Measurements from ENCODE around the gene RNU1-1.
"Not testable (repeated sequence)": the region's sequence is repeated elsewhere in the genome, so short reads cannot be mapped to it uniquely, and the experiment has no call there.

Gene RNU1-1

GRCh38 chr1:16514107-16515055 is at the start of gene RNU1-1:
Gene RNU1-1, minus strand, starts transcription at chr1:16514285.
- peak within 1 kb of the TSS; percentile 87 for H3K9ac ChIP-seq (ENCODE audit: low read depth, low read length)
- H3K4me3 ChIP-seq (ENCODE audit: low read length), result peak within 1 kb of the TSS; percentile 64
- not testable (repeated sequence) for H3K36me3 ChIP-seq (ENCODE audit: insufficient read depth, low read depth, low read length); H3K27me3 ChIP-seq (ENCODE audit: insufficient read depth, low read length); H3K9me3 ChIP-seq (ENCODE audit: insufficient read depth, low read depth, low read length); H3K4me1 ChIP-seq (ENCODE audit: insufficient read depth, low read length)
- peak within 1 kb of the TSS; percentile 46 for H3K27ac ChIP-seq (ENCODE audit: low read length)

- H3K4me1 ChIP-seq (ENCODE audit: insufficient read depth, low read length); H3K27ac ChIP-seq (ENCODE audit: low read length); H3K4me3 ChIP-seq (ENCODE audit: low read length); H3K36me3 ChIP-seq (ENCODE audit: insufficient read depth, low read depth, low read length); H3K27me3 ChIP-seq (ENCODE audit: insufficient read depth, low read length); H3K9me3 ChIP-seq (ENCODE audit: insufficient read depth, low read depth, low read length); H3K9ac ChIP-seq (ENCODE audit: low read depth, low read length): not testable (repeated sequence)
Observed at GRCh38 chr1:16561035-16561434, 47.0 kb upstream of the RNU1-1 start.

GRCh38 chr1:16560498-16560897 is 46.4 kb upstream of the RNU1-1 start:
- not testable (repeated sequence) for H3K9ac ChIP-seq (ENCODE audit: low read depth, low read length); H3K27me3 ChIP-seq (ENCODE audit: insufficient read depth, low read length); H3K4me3 ChIP-seq (ENCODE audit: low read length)

GRCh38 chr1:16559688-16560087 is 45.6 kb upstream of the RNU1-1 start:
- H3K9ac ChIP-seq (ENCODE audit: low read depth, low read length), result not testable (repeated sequence)

More at GRCh38 chr1:16560498-16560897, 46.4 kb upstream of the RNU1-1 start:
- H3K36me3 ChIP-seq (ENCODE audit: insufficient read depth, low read depth, low read length); H3K27ac ChIP-seq (ENCODE audit: low read length); H3K4me1 ChIP-seq (ENCODE audit: insufficient read depth, low read length); H3K9me3 ChIP-seq (ENCODE audit: insufficient read depth, low read depth, low read length): not testable (repeated sequence)

GRCh38 chr1:16557034-16557433 is 42.9 kb upstream of the RNU1-1 start:
- H3K4me1 ChIP-seq (ENCODE audit: insufficient read depth, low read length); H3K27me3 ChIP-seq (ENCODE audit: insufficient read depth, low read length); H3K4me3 ChIP-seq (ENCODE audit: low read length); H3K9ac ChIP-seq (ENCODE audit: low read depth, low read length); H3K9me3 ChIP-seq (ENCODE audit: insufficient read depth, low read depth, low read length); H3K27ac ChIP-seq (ENCODE audit: low read length); H3K36me3 ChIP-seq (ENCODE audit: insufficient read depth, low read depth, low read length): not testable (repeated sequence)

More at GRCh38 chr1:16559688-16560087, 45.6 kb upstream of the RNU1-1 start:
- H3K36me3 ChIP-seq (ENCODE audit: insufficient read depth, low read depth, low read length); H3K27ac ChIP-seq (ENCODE audit: low read length); H3K27me3 ChIP-seq (ENCODE audit: insufficient read depth, low read length); H3K4me1 ChIP-seq (ENCODE audit: insufficient read depth, low read length); H3K4me3 ChIP-seq (ENCODE audit: low read length); H3K9me3 ChIP-seq (ENCODE audit: insufficient read depth, low read depth, low read length): not testable (repeated sequence)

GRCh38 chr1:16553244-16553643 is 39.2 kb upstream of the RNU1-1 start:
- H3K27ac ChIP-seq (ENCODE audit: low read length); H3K36me3 ChIP-seq (ENCODE audit: insufficient read depth, low read depth, low read length); H3K4me3 ChIP-seq (ENCODE audit: low read length); H3K9ac ChIP-seq (ENCODE audit: low read depth, low read length); H3K9me3 ChIP-seq (ENCODE audit: insufficient read depth, low read depth, low read length); H3K27me3 ChIP-seq (ENCODE audit: insufficient read depth, low read length); H3K4me1 ChIP-seq (ENCODE audit: insufficient read depth, low read length): not testable (repeated sequence)

- not testable (repeated sequence) for H3K27ac ChIP-seq (ENCODE audit: low read length); H3K9ac ChIP-seq (ENCODE audit: low read depth, low read length); H3K4me1 ChIP-seq (ENCODE audit: insufficient read depth, low read length); H3K4me3 ChIP-seq (ENCODE audit: low read length); H3K36me3 ChIP-seq (ENCODE audit: insufficient read depth, low read depth, low read length); H3K9me3 ChIP-seq (ENCODE audit: insufficient read depth, low read depth, low read length); H3K27me3 ChIP-seq (ENCODE audit: insufficient read depth, low read length)
Observed at GRCh38 chr1:16550212-16550918, 36.3 kb upstream of the RNU1-1 start.

- not testable (repeated sequence) for H3K36me3 ChIP-seq (ENCODE audit: insufficient read depth, low read depth, low read length); H3K9me3 ChIP-seq (ENCODE audit: insufficient read depth, low read depth, low read length); H3K27me3 ChIP-seq (ENCODE audit: insufficient read depth, low read length); H3K9ac ChIP-seq (ENCODE audit: low read depth, low read length); H3K27ac ChIP-seq (ENCODE audit: low read length); H3K4me3 ChIP-seq (ENCODE audit: low read length); H3K4me1 ChIP-seq (ENCODE audit: insufficient read depth, low read length)
Observed at GRCh38 chr1:16549545-16549944, 35.5 kb upstream of the RNU1-1 start.

GRCh38 chr1:16547502-16548241 is 33.6 kb upstream of the RNU1-1 start:
- H3K27ac ChIP-seq (ENCODE audit: low read length); H3K4me3 ChIP-seq (ENCODE audit: low read length); H3K27me3 ChIP-seq (ENCODE audit: insufficient read depth, low read length); H3K4me1 ChIP-seq (ENCODE audit: insufficient read depth, low read length); H3K36me3 ChIP-seq (ENCODE audit: insufficient read depth, low read depth, low read length); H3K9me3 ChIP-seq (ENCODE audit: insufficient read depth, low read depth, low read length); H3K9ac ChIP-seq (ENCODE audit: low read depth, low read length): not testable (repeated sequence)

- H3K9ac ChIP-seq (ENCODE audit: low read depth, low read length); H3K27me3 ChIP-seq (ENCODE audit: insufficient read depth, low read length); H3K4me1 ChIP-seq (ENCODE audit: insufficient read depth, low read length); H3K9me3 ChIP-seq (ENCODE audit: insufficient read depth, low read depth, low read length); H3K36me3 ChIP-seq (ENCODE audit: insufficient read depth, low read depth, low read length); H3K27ac ChIP-seq (ENCODE audit: low read length): not testable (repeated sequence)
- peak overlapping the region; percentile 23; the same call in 1 of the 2 replicates for H3K4me3 ChIP-seq (ENCODE audit: low read length)
Observed at GRCh38 chr1:16545682-16546095, 31.6 kb upstream of the RNU1-1 start.

GRCh38 chr1:16540421-16540893 is 26.4 kb upstream of the RNU1-1 start:
- not testable (repeated sequence) for H3K9ac ChIP-seq (ENCODE audit: low read depth, low read length); H3K4me1 ChIP-seq (ENCODE audit: insufficient read depth, low read length); H3K27ac ChIP-seq (ENCODE audit: low read length); H3K9me3 ChIP-seq (ENCODE audit: insufficient read depth, low read depth, low read length); H3K36me3 ChIP-seq (ENCODE audit: insufficient read depth, low read depth, low read length)
- Histone ChIP-seq H3K27me3 (ENCODE audit: insufficient read depth, low read length) (peaks cover 14% of the 10 kb centered on the region; the same call in 1 of the 2 replicates), H3K4me3 (ENCODE audit: low read length) (peak overlapping the region; percentile 51)

All from iPS-20b (cell line).